DND-41 (cell line): ENCODE measurements around the gene PC.
A peak's percentile ranks its signal among the peaks of the same experiment; 100 is the strongest.

Source experiments
- ATAC-seq: fragments of 200-7000 bp; cut with Tn5 transposase; 3 replicates; pipeline ENCODE4 v1.9.1; 2021; ENCODE audit warnings: low read depth; ENCODE audit not compliant: insufficient read depth
- DNase-seq: peaks from one replicate; pipeline ENCODE4 v3.0.0-alpha.2; 2020
- H2AFZ ChIP-seq: 2 replicates; pipeline ENCODE4 v1.6.0; 2012; ENCODE audit warnings: low read depth, low read length
- H3K27ac ChIP-seq: 2 replicates; pipeline ENCODE4 v1.5.1; 2012; ENCODE audit warnings: low read length, inconsistent platforms
- H3K27me3 ChIP-seq: fragments of 200-600 bp; sonication (generic); 2 replicates; pipeline ENCODE4 v1.6.0; 2012; ENCODE audit warnings: low read length, mild to moderate bottlenecking, inconsistent platforms; ENCODE audit not compliant: insufficient read depth, poor library complexity
- H3K36me3 ChIP-seq: 2 replicates; pipeline ENCODE4 v1.5.1; 2012; ENCODE audit warnings: low read length, inconsistent platforms; ENCODE audit not compliant: insufficient read depth
- H3K4me1 ChIP-seq: 2 replicates; pipeline ENCODE4 v1.5.1; 2012; ENCODE audit warnings: mild to moderate bottlenecking, low read length; ENCODE audit not compliant: insufficient read depth
- H3K4me2 ChIP-seq: 2 replicates; pipeline ENCODE4 v1.6.0; 2012; ENCODE audit warnings: mild to moderate bottlenecking, moderate library complexity, low read length, inconsistent platforms; ENCODE audit not compliant: insufficient read depth
- H3K4me3 ChIP-seq, 2 experiments: fragments of 200-600 bp in 1 of 2; shearing (Covaris generic) in 1 of 2; 2 replicates each; pipeline ENCODE4 v1.5.1; 2012 to 2016; ENCODE audit warnings: inconsistent platforms in 2 of 2, low read length in 2 of 2, mild to moderate bottlenecking in 2 of 2, low read depth in 1 of 2, moderate library complexity in 1 of 2
- H3K79me2 ChIP-seq: 2 replicates; pipeline ENCODE4 v1.6.0; 2012; ENCODE audit warnings: low read length, inconsistent platforms; ENCODE audit not compliant: insufficient read depth
- H3K9ac ChIP-seq: 2 replicates; pipeline ENCODE4 v1.6.0; 2012; ENCODE audit warnings: low read depth, mild to moderate bottlenecking, inconsistent platforms, low read length, moderate library complexity
- H3K9me3 ChIP-seq: 2 replicates; pipeline ENCODE4 v1.5.1; 2012; ENCODE audit warnings: low read length, moderate library complexity, mild to moderate bottlenecking, inconsistent platforms; ENCODE audit not compliant: insufficient read depth, severe bottlenecking
- H4K20me1 ChIP-seq: 2 replicates; pipeline ENCODE4 v1.6.0; 2012; ENCODE audit warnings: low read length; ENCODE audit not compliant: insufficient read depth
- EZH2 ChIP-seq: IDR thresholded peaks from 3 replicates; pipeline ENCODE4 v1.6.1; 2012; ENCODE audit warnings: borderline replicate concordance, low read depth, mild to moderate bottlenecking, moderate library complexity, low read length, inconsistent platforms; ENCODE audit not compliant: severe bottlenecking
- TF ChIP-seq, protein P1 (sequence below): IDR thresholded peaks from 2 replicates; pipeline ENCODE4 v1.5.1; 2012; ENCODE audit warnings: borderline replicate concordance, low read length, moderate library complexity, mild to moderate bottlenecking; ENCODE audit not compliant: poor library complexity, severe bottlenecking; ENCODE audit errors: extremely low read depth

The PC gene

GRCh38 chr11:66869567-66869870 is 88.7 kb downstream of the PC start:
- Histone ChIP-seq H3K27ac (no peak overlapping the region), H3K9me3 (no peaks in the 10 kb centered on the region), H3K9ac (no peak overlapping the region), H3K4me1 (no peaks in the 10 kb centered on the region), H3K79me2 (no peaks in the 10 kb centered on the region), H3K4me3 (no peak overlapping the region), H3K4me2 (no peak overlapping the region), H3K36me3 (peaks cover 18% of the 10 kb centered on the region), H3K27me3 (no peaks in the 10 kb centered on the region), H2AFZ (no peak overlapping the region), H4K20me1 (no peaks in the 10 kb centered on the region)
- DNase-seq (no peak), ATAC-seq (no peak)
- TF ChIP-seq, protein P1, sequence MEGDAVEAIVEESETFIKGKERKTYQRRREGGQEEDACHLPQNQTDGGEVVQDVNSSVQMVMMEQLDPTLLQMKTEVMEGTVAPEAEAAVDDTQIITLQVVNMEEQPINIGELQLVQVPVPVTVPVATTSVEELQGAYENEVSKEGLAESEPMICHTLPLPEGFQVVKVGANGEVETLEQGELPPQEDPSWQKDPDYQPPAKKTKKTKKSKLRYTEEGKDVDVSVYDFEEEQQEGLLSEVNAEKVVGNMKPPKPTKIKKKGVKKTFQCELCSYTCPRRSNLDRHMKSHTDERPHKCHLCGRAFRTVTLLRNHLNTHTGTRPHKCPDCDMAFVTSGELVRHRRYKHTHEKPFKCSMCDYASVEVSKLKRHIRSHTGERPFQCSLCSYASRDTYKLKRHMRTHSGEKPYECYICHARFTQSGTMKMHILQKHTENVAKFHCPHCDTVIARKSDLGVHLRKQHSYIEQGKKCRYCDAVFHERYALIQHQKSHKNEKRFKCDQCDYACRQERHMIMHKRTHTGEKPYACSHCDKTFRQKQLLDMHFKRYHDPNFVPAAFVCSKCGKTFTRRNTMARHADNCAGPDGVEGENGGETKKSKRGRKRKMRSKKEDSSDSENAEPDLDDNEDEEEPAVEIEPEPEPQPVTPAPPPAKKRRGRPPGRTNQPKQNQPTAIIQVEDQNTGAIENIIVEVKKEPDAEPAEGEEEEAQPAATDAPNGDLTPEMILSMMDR: no peak
- TF ChIP-seq EZH2: no peak

DNA sequence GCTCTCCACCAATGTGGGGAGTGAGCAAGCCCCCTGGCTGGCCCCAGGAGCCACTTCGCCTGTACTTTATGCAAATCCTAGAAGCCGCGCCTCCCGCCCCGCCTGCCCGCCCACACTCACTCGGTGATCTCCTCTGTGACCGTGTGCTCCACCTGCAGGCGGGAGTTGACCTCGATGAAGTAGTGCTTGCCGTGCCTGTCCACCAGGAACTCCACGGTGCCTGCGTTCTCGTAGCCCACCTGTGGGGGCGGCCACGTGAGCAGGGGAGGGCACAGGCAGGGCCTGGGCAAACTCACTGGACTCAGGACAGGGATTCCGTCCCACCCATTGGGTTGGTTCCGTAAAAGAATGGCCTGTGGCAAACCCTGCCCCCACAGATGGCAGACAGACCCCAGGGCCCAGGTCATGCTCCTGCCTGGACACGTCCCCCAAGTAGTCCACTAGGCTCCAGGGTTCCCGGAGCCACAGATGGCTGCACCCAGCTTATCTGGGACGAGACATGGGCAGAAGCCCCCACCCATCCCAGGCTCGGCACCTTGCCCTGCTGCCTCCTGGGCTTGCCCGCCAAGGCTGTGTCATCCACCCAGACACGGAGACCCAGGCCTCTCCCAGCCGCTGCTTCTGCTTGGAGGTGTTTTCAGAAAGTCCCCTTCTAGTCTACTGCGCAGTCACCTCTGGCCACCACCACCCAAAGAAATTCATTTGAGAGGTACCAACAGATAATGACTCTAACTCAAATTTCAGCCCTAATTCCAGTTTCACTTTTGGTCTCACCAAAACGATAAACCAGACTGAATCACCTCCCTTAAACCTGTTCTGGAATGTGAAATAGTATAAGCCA is 89.2 kb downstream of the PC start:
- DNase-seq: no peak
- Histone ChIP-seq H3K4me3 (no peak overlapping the region), H3K27ac (no peak overlapping the region), H3K79me2 (no peaks in the 10 kb centered on the region), H3K27me3 (no peaks in the 10 kb centered on the region), H3K9ac (no peak overlapping the region), H4K20me1 (no peaks in the 10 kb centered on the region), H2AFZ (no peak overlapping the region), H3K4me2 (no peak overlapping the region), H3K36me3 (peaks cover 18% of the 10 kb centered on the region), H3K4me1 (no peaks in the 10 kb centered on the region), H3K9me3 (no peaks in the 10 kb centered on the region)
- ATAC-seq: peak; percentile 58; the same call in 1 of the 3 replicates
- TF ChIP-seq, protein P1: no peak
- no peak for TF ChIP-seq EZH2

GRCh38 chr11:66868082-66868725 is 90.0 kb downstream of the PC start:
- no peak overlapping the region for H3K27ac ChIP-seq
- no peaks in the 10 kb centered on the region for H3K9me3 ChIP-seq
- no peak overlapping the region for H3K9ac ChIP-seq
- H3K4me3 ChIP-seq: no peak overlapping the region
- H3K27me3 ChIP-seq: no peaks in the 10 kb centered on the region
- no peak overlapping the region for H3K4me2 ChIP-seq
- H3K36me3 ChIP-seq: peaks cover 18% of the 10 kb centered on the region
- no peaks in the 10 kb centered on the region for H3K79me2 ChIP-seq
- H2AFZ ChIP-seq: no peak overlapping the region
- H4K20me1 ChIP-seq: no peaks in the 10 kb centered on the region
- no peak for ATAC-seq
- TF ChIP-seq, protein P1: no peak
- TF ChIP-seq EZH2: no peak
- DNase-seq: no peak
- H3K4me1 ChIP-seq: no peaks in the 10 kb centered on the region
